ENCODE data around the gene RAB27A.

The RAB27A gene

GRCh38 chr15:55221090-55222011 is 68.3 kb downstream of the RAB27A start:
- peak; percentile 77 to 93 for DNase-seq

GRCh38 chr15:55220606-55221005 is 69.0 kb downstream of the RAB27A start:
- no peak for DNase-seq

- peak in 1 of 2 donors; percentile 12 for DNase-seq
These were observed 71.6 kb downstream of the RAB27A start for GRCh38 chr15:55218056-55218455.

DNA sequence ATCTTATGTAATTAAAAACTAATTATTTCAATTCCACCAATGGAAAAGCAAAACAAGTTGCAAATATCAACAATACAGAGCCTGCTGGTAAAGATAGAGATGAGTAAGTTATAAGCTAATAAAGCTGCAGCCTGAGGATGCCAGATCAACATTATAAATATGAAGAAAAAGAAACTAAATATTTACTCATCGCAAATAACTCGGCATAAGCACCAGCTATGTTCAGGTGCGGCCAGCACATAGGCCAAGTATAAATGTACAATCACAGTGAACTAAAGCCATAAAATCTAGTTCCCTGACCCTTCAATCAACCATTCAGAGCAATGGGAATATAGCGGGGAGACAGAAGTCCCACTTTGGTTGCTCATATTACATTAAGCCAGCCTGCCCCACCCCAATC is 85.1 kb downstream of the RAB27A start:
- DNase-seq, result no peak

DNA sequence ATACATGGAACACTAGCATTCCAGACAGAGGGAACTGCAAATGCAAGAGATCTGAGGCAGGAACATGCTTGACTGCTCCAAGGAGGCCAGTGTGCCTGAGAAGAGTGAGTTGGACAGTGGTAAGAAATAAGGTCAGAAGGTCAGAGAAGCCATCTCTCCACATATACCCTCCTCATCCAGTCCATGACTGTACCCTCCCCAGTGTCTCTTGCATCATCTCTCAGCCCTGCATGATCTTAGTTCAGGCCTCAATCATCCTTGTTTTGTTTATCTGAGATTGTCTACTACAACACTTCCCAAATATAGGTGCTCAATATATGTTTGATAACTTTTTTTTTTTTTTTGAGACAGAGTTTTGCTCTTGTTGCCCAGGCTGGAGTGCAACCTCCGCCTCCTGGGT is 87.4 kb downstream of the RAB27A start:
- DNase-seq, result no peak

DNA sequence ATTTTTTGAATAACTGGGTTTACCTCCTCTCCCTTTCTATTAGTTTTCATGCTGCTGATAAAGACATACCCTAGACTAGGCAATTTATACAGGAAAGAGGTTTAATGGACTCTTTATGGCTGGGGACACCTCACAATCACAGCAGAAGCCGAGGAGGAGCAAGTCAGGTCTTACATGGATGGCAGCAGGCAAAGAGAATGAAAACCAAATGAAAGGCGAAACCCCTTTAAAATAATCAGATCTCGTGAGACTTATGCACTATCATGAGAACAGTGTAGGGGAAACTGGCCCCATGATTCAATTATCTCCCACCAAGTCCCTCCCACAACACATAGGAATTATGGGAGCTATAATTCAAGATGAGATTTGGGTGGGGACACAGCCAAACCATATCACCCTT is 90.9 kb downstream of the RAB27A start:
- DNase-seq, result no peak

DNA sequence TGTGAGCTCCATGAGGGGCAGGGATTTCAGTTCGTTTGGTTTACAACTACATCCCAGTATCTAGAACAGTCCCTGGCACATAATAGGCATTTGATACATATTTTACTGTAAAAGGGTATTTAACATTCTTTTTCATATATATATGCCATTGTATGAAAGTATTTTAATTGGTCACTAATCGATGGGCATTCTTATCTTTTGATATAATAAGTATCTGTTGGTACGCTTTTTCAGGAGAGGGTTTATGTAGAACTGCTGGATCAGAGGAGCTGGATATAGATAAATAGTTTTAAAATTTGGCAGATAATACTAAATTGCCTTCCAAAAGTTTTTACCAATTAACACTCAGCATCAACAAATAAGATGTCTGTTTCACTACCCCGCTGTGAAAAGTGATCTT is 91.9 kb downstream of the RAB27A start:
- no peak for DNase-seq

GRCh38 chr15:55197362-55197705 is 92.3 kb downstream of the RAB27A start:
- no peak for DNase-seq

GRCh38 chr15:55196458-55197361 is 92.9 kb downstream of the RAB27A start, which contains the start of gene RSL24D1:
TSS of gene RSL24D1 (minus strand) at chr15:55196941. CDS start at chr15:55196890, 51 bp downstream.
- DNase-seq, result peak; percentile 98 to 99

- DNase-seq, result peak; percentile 17 to 49
These were observed 93.6 kb downstream of the RAB27A start for GRCh38 chr15:55195996-55196395.

DNA sequence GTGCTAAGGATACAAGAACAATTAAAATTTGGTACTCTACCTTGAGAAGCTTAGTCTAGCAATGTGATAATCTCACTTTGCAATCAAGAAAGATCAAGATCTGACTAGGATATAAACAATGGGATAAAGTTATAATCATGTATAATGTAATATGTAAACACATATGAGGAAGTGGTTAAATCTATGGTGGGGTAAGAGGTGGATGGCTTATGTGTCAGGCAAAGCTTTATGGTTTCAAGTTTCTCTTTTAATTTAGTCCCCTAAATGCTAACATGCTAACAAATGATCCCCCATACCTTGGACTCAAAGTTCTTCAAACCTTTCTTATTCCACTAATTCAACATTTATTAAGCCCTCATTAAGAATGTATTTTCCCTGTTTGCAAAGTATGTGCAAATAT is 95.4 kb downstream of the RAB27A start:
- peak; percentile 8 to 37 for DNase-seq

GRCh38 chr15:55186331-55186730 is 103.3 kb downstream of the RAB27A start:
- no peak for DNase-seq

GRCh38 chr15:55183679-55184078 is 105.9 kb downstream of the RAB27A start:
- no peak for DNase-seq

DNA sequence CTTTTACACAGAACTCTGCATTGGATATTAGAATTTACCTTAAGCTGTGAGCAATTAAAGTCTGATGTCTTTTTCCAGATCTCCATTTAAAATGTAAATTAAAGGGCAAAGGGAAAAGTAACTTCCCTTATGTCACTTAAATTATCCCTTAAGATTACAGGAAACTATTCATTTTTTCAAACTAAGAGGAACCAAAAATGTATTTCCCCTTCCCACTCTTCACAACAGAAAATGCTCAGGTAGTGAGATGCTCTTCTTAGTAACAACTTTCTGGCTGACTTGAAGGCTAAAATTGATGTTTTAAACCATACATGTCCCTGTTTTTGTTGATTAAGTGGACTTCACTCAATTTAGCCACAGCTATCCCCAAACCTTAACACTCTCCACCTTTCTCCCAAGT is 110.5 kb downstream of the RAB27A start:
- DNase-seq, result peak; percentile 17 to 46

DNA sequence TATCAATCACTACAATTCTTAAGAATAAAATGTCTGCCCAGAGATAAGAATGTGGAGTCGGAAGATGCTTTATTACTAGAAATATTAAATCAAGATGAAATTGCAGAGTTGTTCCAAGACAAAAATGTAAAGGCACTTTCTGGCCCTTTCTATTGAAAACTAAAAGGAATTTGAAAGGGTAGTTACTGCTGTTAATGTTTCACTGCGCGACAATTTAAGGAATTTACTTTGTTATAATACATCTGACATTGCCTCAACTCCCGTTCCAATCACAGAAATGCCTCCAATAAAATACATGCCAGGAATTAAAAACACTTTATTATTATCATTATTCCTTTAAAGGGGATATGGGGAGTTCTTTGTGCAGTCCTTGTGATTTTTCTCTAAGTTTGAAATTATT is 119.3 kb downstream of the RAB27A start:
- no peak for DNase-seq

DNA sequence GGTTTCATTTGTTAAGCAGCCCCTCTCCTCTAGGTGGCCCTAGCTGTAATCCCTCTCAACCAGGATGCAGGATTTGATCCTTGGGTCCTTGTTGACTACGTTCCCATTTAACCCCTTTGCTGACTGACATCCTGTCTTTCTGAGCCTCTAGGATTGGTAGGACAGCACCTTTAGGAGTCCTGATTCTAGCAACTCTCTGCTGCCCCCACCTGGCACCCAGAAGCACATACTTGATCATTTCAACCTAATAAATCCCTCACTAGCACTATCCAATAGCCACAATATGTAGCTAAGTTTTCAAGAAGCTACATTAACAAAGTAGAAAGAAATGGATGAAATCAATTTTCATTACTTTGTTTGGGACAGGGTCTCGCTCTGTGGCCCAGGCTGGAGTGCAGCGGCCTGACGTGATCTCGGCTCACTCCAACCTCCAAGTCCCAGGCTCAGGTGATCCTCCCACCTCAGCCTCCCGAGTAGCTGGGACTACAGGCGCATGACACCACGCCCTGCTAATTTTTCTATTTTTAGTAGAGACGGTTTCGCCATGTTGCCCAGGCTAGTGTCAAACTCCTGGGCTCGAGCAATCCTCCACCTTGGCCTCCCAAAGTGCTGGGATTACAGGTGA is 121.2 kb downstream of the RAB27A start:
- peak; percentile 56 to 75 for DNase-seq

- no peak for DNase-seq
These were observed 125.3 kb downstream of the RAB27A start for GRCh38 chr15:55164284-55164683.
